OCI-LY3 (cell line): ENCODE results near the gene ADAM11.

Experiments
- CTCF ChIP-seq: fragments of 200-600, 300-600 bp; sonication (generic); IDR thresholded peaks from 2 replicates; pipeline ENCODE4 v1.5.1; 2014; ENCODE audit warnings: antibody characterized with exemption, low read length, low read depth
- EZH2phosphoT487 ChIP-seq: fragments of 200-600 bp; shearing (Covaris generic); IDR thresholded peaks from 2 replicates; pipeline ENCODE4 v1.6.1; 2018; ENCODE audit warnings: antibody characterized with exemption, mixed run types, low read depth

GRCh38 chr17:44782326-44782850 lies 23.6 kb downstream of the ADAM11 start:
- TF ChIP-seq CTCF = no peak
- TF ChIP-seq EZH2phosphoT487 = no peak
